ENCODE data around the gene PPP6R2. TPM values are rescaled to one million over a fixed set of nuclear protein-coding genes. Genes with fewer than 3 reads are reported as not detected.

PPP6R2 gene
- total RNA-seq, 2 experiments from 2014 or later, result 62.3 to 64.5 TPM

DNA sequence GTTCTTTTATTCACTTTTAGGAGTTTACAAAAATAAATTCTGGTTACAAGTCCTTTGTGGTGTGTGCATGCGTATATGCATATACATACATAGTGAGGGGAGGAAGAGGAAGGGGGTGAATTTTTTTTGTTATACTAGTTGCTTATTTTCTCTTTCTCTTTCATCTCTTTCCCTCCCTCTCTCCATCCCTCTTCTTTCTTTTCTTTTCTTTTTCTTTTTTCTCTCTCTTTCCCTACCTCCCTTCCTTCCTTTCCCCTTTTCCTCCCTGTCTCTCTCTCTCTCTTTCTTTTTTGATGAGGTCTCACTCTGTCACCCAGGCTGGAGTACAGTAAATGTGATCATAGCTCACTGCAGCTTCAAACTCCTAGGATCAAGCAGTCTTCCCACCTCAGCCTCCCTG, 14.1 kb downstream of the PPP6R2 start:
- H4K20me1 ChIP-seq (ENCODE audit: insufficient read depth, low read length), result no peaks in the 10 kb centered on the region; the same call in 1 of the 2 replicates
- BruUV-seq (replicated peaks), result no TSS peak
- H3K27ac ChIP-seq (ENCODE audit: low read depth, low read length, poor library complexity, severe bottlenecking), result no peak overlapping the region
- DNase-seq (ENCODE audit: low spot score), result no peak
- H3K36me3 ChIP-seq (ENCODE audit: insufficient read depth, low read length), result peaks cover 62% of the 10 kb centered on the region
- CTCF ChIA-PET (ENCODE audit: unreplicated experiment), result no interaction called here
- H3K79me2 ChIP-seq (ENCODE audit: insufficient read depth, low read depth, low read length), result peaks cover 60% of the 10 kb centered on the region
- H3K9me2 ChIP-seq (ENCODE audit: insufficient read depth, low read length), result no peaks in the 10 kb centered on the region
- H3K9me3 ChIP-seq (ENCODE audit: low read length), result no peaks in the 10 kb centered on the region
- POLR2A ChIA-PET, result interaction anchor here (1.4 kb wide), 1 partner anchor 17 kb away, joined by 7 read pairs; no protein-coding TSS in a partner anchor
- H2AFZ ChIP-seq (ENCODE audit: low read length), result no peak overlapping the region
- no peak overlapping the region for H3K4me3 ChIP-seq (ENCODE audit: low read depth, low read length, poor library complexity, severe bottlenecking)
- H3K4me1 ChIP-seq (ENCODE audit: insufficient read depth, low read length, poor library complexity, severe bottlenecking), result no peaks in the 10 kb centered on the region
- intact Hi-C loops (cut with micrococcal nuclease; ENCODE audit: unreplicated experiment), result no loop called here
- TF ChIP-seq EZH2phosphoT487 (IDR thresholded peaks at IDR 0.05; ENCODE audit: borderline replicate concordance, low read depth, low read length), result no peak
- TF ChIP-seq, protein P1, sequence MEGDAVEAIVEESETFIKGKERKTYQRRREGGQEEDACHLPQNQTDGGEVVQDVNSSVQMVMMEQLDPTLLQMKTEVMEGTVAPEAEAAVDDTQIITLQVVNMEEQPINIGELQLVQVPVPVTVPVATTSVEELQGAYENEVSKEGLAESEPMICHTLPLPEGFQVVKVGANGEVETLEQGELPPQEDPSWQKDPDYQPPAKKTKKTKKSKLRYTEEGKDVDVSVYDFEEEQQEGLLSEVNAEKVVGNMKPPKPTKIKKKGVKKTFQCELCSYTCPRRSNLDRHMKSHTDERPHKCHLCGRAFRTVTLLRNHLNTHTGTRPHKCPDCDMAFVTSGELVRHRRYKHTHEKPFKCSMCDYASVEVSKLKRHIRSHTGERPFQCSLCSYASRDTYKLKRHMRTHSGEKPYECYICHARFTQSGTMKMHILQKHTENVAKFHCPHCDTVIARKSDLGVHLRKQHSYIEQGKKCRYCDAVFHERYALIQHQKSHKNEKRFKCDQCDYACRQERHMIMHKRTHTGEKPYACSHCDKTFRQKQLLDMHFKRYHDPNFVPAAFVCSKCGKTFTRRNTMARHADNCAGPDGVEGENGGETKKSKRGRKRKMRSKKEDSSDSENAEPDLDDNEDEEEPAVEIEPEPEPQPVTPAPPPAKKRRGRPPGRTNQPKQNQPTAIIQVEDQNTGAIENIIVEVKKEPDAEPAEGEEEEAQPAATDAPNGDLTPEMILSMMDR (conservative IDR thresholded peaks at IDR 0.05; ENCODE audit: low read length), result no peak
- no peak overlapping the region for H3K4me2 ChIP-seq (ENCODE audit: low read length)

DNA sequence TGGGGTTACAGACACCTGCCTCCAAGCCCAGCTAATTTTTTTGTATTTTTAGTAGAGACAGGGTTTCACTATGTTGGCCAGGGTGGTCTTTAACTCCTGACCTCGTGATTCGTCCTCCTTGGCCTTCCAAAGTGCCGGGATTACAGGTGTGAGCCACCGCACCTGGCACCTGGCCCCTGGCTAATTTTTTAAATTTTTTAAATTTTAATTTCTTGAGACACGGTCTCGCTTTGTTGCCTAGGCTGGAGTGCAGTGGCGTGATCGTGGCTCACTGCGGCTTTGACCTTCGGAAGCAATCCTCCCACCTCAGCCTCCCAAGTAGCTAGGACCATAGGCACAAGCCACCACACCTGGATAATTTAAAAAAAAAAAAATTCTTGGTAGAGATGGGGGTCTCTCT, 14.6 kb downstream of the PPP6R2 start:
- ChIA-PET CTCF (ENCODE audit: unreplicated experiment) (no interaction called here), POLR2A (interaction anchor here (0.7 to 1.4 kb wide), 2 partner anchors 17 kb away, joined by 3 to 7 read pairs; no protein-coding TSS in a partner anchor)
- peaks cover 62% of the 10 kb centered on the region for H3K79me2 ChIP-seq (ENCODE audit: insufficient read depth, low read depth, low read length)
- no peak overlapping the region for H3K4me3 ChIP-seq (ENCODE audit: low read depth, low read length, poor library complexity, severe bottlenecking)
- H2AFZ ChIP-seq (ENCODE audit: low read length), result no peak overlapping the region
- H3K4me1 ChIP-seq (ENCODE audit: insufficient read depth, low read length, poor library complexity, severe bottlenecking), result no peaks in the 10 kb centered on the region
- TF ChIP-seq, protein P1 (conservative IDR thresholded peaks at IDR 0.05; ENCODE audit: low read length), result no peak
- no peak for TF ChIP-seq EZH2phosphoT487 (IDR thresholded peaks at IDR 0.05; ENCODE audit: borderline replicate concordance, low read depth, low read length)
- no peak overlapping the region for H3K27ac ChIP-seq (ENCODE audit: low read depth, low read length, poor library complexity, severe bottlenecking)
- H3K4me2 ChIP-seq (ENCODE audit: low read length), result no peak overlapping the region
- H3K36me3 ChIP-seq (ENCODE audit: insufficient read depth, low read length), result peaks cover 62% of the 10 kb centered on the region
- no peaks in the 10 kb centered on the region; the same call in 1 of the 2 replicates for H4K20me1 ChIP-seq (ENCODE audit: insufficient read depth, low read length)
- no peaks in the 10 kb centered on the region for H3K9me3 ChIP-seq (ENCODE audit: low read length)
- no peaks in the 10 kb centered on the region for H3K9me2 ChIP-seq (ENCODE audit: insufficient read depth, low read length)
- no peak for DNase-seq (ENCODE audit: low spot score)
- intact Hi-C loops (cut with micrococcal nuclease; ENCODE audit: unreplicated experiment), result no loop called here
- no TSS peak for BruUV-seq (replicated peaks)

DNA sequence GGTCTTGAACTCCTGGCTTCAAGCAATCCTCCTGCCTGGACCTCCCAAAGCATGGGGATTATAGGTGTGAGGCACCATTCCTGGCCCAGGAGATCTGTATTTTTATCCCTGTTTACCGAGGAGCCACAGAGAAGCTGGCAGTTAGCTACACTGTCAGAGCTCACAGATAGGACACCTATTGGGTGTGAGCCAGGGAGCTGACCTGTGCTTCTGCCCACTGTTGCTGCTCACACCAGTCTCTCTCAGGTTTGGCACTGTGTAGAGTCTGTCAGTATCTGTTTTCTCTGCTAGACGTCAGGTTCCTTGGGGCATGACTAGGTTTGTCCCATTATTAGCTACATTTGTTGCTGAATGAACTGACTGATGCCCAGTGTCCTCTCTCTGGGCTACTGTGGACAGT, 17.5 kb downstream of the PPP6R2 start:
- H3K4me2 ChIP-seq (ENCODE audit: low read length), result no peak overlapping the region
- no peaks in the 10 kb centered on the region for H3K9me2 ChIP-seq (ENCODE audit: insufficient read depth, low read length)
- no peak overlapping the region for H3K4me3 ChIP-seq (ENCODE audit: low read depth, low read length, poor library complexity, severe bottlenecking)
- TF ChIP-seq, protein P1 (conservative IDR thresholded peaks at IDR 0.05; ENCODE audit: low read length), result no peak
- no peak for TF ChIP-seq EZH2phosphoT487 (IDR thresholded peaks at IDR 0.05; ENCODE audit: borderline replicate concordance, low read depth, low read length)
- BruUV-seq (replicated peaks), result no TSS peak
- H3K36me3 ChIP-seq (ENCODE audit: insufficient read depth, low read length), result peaks cover 61% of the 10 kb centered on the region
- H3K9me3 ChIP-seq (ENCODE audit: low read length), result no peaks in the 10 kb centered on the region
- no peak overlapping the region for H2AFZ ChIP-seq (ENCODE audit: low read length)
- H4K20me1 ChIP-seq (ENCODE audit: insufficient read depth, low read length), result no peaks in the 10 kb centered on the region; the same call in 1 of the 2 replicates
- intact Hi-C loops (cut with micrococcal nuclease; ENCODE audit: unreplicated experiment), result no loop called here
- DNase-seq (ENCODE audit: low spot score), result no peak
- CTCF ChIA-PET (ENCODE audit: unreplicated experiment), result no interaction called here
- H3K27ac ChIP-seq (ENCODE audit: low read depth, low read length, poor library complexity, severe bottlenecking), result no peak overlapping the region
- no peaks in the 10 kb centered on the region for H3K4me1 ChIP-seq (ENCODE audit: insufficient read depth, low read length, poor library complexity, severe bottlenecking)
- peaks cover 73% of the 10 kb centered on the region for H3K79me2 ChIP-seq (ENCODE audit: insufficient read depth, low read depth, low read length)
- POLR2A ChIA-PET, result no interaction called here
